ENCODE results near the gene SLCO6A1.
A peak's percentile ranks its signal among the peaks of the same experiment; 100 is the strongest.

SLCO6A1 gene

DNA sequence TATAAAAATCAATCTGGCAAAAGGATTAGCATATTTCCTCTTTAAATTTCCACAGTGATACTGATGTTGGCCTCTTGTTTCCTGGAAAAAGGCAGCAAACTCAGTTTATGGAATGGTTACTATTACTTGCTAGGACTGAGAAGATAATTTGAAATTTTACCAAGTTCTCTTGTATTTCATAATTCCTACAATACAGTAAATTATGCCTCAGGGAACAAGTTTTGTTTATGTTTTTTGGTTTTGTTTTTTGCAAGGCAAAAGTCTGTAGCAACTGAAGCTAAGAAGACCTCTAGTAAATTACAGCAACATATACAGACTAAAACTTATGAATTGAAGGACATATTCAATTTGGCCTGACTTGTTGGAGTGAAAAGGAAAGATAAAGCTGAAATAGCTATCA lies 30.2 kb upstream of the SLCO6A1 start:
- TF ChIP-seq ZBTB7A (IDR thresholded peaks at IDR 0.05; ENCODE audit: low read depth) (no peak), TCF12 (IDR thresholded peaks at IDR 0.05; ENCODE audit: low read depth) (no peak), EGR1 (IDR thresholded peaks at IDR 0.05) (no peak), CREB1 (IDR thresholded peaks at IDR 0.05; ENCODE audit: low read depth) (no peak)

DNA sequence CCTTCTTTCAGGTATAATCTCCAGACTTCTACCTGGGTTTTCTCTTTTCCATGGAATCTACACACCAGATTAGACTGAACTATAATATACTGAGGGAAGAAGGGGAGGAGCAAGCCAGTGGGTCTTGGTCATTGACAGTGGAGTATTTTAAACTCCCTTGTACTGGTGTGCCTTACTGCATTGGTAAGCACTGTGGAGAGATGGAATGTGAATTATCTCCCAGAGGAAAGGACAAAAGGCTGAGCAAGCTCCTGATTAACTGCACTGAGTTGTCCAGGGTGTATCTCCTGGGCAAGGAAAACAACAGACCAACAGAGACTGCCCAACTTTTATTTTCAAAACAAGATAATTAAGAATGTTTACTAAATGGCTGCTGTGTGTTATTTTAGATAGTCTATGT lies 29.8 kb upstream of the SLCO6A1 start:
- TF ChIP-seq ZBTB7A (IDR thresholded peaks at IDR 0.05; ENCODE audit: low read depth) (no peak), CEBPB (IDR thresholded peaks at IDR 0.05) (no peak), YY1 (IDR thresholded peaks at IDR 0.05; ENCODE audit: low read depth) (no peak), EP300 (IDR thresholded peaks at IDR 0.05; ENCODE audit: borderline replicate concordance) (no peak)
- TF ChIP-seq, protein P1, sequence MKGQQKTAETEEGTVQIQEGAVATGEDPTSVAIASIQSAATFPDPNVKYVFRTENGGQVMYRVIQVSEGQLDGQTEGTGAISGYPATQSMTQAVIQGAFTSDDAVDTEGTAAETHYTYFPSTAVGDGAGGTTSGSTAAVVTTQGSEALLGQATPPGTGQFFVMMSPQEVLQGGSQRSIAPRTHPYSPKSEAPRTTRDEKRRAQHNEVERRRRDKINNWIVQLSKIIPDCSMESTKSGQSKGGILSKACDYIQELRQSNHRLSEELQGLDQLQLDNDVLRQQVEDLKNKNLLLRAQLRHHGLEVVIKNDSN (IDR thresholded peaks at IDR 0.05): no peak

DNA sequence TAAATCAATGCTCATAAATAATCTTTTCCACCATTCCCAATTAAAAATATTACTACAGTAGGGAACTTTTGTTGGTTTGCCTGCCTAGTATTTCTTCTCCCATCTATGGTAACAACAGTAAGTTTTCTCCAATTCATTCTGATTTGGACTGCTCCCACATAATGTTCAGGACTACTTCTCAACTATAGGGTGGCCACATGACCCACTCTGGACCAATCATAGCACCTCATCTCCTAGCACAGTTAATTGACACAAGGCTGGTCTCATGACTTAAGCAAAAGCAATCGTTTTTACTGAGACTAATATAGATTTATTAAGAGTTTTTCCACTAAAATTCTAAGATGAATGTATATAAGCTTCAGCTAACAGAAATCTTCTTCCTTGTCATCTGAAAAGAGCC lies 28.7 kb upstream of the SLCO6A1 start:
- TF ChIP-seq, protein P1 (IDR thresholded peaks at IDR 0.05): peak; percentile 77
- TF ChIP-seq RAD21 (IDR thresholded peaks at IDR 0.05; ENCODE audit: low read depth): no peak
- no peak for TF ChIP-seq NFIC (IDR thresholded peaks at IDR 0.05)
- TF ChIP-seq TAF1 (IDR thresholded peaks at IDR 0.05; ENCODE audit: low read depth): no peak
- no peak for TF ChIP-seq EP300 (IDR thresholded peaks at IDR 0.05; ENCODE audit: borderline replicate concordance)

DNA sequence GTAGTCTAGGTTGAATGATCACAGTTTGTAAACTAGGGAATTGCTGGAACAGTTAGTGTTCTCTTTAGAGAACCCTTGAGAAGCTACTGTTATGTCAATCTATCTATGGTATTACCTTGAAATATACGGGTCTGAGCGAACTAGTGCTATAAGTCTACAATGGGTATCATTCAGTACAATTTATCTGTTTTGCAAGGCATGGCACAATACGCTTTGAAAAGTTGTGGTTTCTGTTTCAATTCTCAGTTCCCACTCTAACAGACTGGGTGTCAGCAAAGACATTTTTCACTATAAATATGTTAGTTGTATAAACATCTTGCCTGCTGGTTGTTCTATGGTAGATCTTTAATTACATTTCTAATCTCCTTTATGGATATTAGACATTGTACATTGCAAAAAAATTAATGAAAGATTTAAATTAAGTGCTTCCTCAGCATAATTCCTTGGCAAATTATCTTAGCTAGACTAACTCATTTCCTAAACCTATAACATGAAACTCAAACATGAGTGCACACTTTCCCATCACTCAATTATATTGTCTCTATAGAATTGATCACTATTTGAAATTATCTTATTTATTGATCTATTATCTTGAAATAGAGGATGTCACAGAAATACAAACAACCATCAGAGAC lies 24.9 kb upstream of the SLCO6A1 start:
- no peak for TF ChIP-seq ZBTB7A (IDR thresholded peaks at IDR 0.05; ENCODE audit: low read depth)
- TF ChIP-seq, protein P2, sequence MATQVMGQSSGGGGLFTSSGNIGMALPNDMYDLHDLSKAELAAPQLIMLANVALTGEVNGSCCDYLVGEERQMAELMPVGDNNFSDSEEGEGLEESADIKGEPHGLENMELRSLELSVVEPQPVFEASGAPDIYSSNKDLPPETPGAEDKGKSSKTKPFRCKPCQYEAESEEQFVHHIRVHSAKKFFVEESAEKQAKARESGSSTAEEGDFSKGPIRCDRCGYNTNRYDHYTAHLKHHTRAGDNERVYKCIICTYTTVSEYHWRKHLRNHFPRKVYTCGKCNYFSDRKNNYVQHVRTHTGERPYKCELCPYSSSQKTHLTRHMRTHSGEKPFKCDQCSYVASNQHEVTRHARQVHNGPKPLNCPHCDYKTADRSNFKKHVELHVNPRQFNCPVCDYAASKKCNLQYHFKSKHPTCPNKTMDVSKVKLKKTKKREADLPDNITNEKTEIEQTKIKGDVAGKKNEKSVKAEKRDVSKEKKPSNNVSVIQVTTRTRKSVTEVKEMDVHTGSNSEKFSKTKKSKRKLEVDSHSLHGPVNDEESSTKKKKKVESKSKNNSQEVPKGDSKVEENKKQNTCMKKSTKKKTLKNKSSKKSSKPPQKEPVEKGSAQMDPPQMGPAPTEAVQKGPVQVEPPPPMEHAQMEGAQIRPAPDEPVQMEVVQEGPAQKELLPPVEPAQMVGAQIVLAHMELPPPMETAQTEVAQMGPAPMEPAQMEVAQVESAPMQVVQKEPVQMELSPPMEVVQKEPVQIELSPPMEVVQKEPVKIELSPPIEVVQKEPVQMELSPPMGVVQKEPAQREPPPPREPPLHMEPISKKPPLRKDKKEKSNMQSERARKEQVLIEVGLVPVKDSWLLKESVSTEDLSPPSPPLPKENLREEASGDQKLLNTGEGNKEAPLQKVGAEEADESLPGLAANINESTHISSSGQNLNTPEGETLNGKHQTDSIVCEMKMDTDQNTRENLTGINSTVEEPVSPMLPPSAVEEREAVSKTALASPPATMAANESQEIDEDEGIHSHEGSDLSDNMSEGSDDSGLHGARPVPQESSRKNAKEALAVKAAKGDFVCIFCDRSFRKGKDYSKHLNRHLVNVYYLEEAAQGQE (IDR thresholded peaks at IDR 0.05; ENCODE audit: low read depth): no peak
- no peak for TF ChIP-seq CREB1 (IDR thresholded peaks at IDR 0.05; ENCODE audit: low read depth)
- TF ChIP-seq FOXM1 (IDR thresholded peaks at IDR 0.05; ENCODE audit: borderline replicate concordance, low read depth): no peak
- no peak for TF ChIP-seq TCF12 (IDR thresholded peaks at IDR 0.05; ENCODE audit: low read depth)
- no peak for TF ChIP-seq YY1 (IDR thresholded peaks at IDR 0.05; ENCODE audit: low read depth)
- TF ChIP-seq EP300 (IDR thresholded peaks at IDR 0.05; ENCODE audit: borderline replicate concordance): no peak
- TF ChIP-seq EGR1 (IDR thresholded peaks at IDR 0.05): no peak
- no peak for TF ChIP-seq CEBPB (IDR thresholded peaks at IDR 0.05)
- TF ChIP-seq TEAD4 (IDR thresholded peaks at IDR 0.05): no peak
- no peak for TF ChIP-seq NFIC (IDR thresholded peaks at IDR 0.05)
- TF ChIP-seq, protein P1 (IDR thresholded peaks at IDR 0.05): no peak
- TF ChIP-seq RAD21 (IDR thresholded peaks at IDR 0.05; ENCODE audit: low read depth): no peak
- TF ChIP-seq, protein P3, sequence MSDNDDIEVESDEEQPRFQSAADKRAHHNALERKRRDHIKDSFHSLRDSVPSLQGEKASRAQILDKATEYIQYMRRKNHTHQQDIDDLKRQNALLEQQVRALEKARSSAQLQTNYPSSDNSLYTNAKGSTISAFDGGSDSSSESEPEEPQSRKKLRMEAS (IDR thresholded peaks at IDR 0.05): no peak
- TF ChIP-seq TAF1 (IDR thresholded peaks at IDR 0.05; ENCODE audit: low read depth): no peak

DNA sequence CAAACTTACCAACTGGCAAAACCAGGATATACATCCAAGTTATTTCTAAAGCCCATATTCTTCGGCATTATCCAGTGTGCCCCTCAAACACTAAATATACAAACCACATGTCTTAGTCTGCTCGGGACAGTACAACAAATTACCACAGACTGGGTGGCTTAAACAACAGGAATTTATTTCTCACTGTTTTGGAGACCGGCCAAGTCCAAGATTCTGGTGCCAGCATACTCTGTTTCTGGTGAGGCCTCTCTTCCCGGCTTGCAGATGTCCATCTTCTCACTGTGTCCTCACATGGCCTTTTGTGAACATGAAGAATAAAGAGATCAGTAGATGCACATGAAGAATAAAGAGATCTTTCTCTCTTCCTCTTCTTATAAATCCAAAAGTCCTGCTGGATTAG lies 12.9 kb upstream of the SLCO6A1 start:
- TF ChIP-seq, protein P2 (IDR thresholded peaks at IDR 0.05; ENCODE audit: low read depth): no peak
- no peak for TF ChIP-seq CREB1 (IDR thresholded peaks at IDR 0.05; ENCODE audit: low read depth)
- TF ChIP-seq, protein P3 (IDR thresholded peaks at IDR 0.05): no peak
- TF ChIP-seq TCF12 (IDR thresholded peaks at IDR 0.05; ENCODE audit: low read depth): no peak
- TF ChIP-seq EP300 (IDR thresholded peaks at IDR 0.05; ENCODE audit: borderline replicate concordance): no peak
- no peak for TF ChIP-seq CEBPB (IDR thresholded peaks at IDR 0.05)
- TF ChIP-seq ZBTB7A (IDR thresholded peaks at IDR 0.05; ENCODE audit: low read depth): no peak
- TF ChIP-seq FOXM1 (IDR thresholded peaks at IDR 0.05; ENCODE audit: borderline replicate concordance, low read depth): no peak
- TF ChIP-seq, protein P1 (IDR thresholded peaks at IDR 0.05): no peak
- TF ChIP-seq TEAD4 (IDR thresholded peaks at IDR 0.05): no peak
- no peak for TF ChIP-seq EGR1 (IDR thresholded peaks at IDR 0.05)
- no peak for TF ChIP-seq TAF1 (IDR thresholded peaks at IDR 0.05; ENCODE audit: low read depth)
- no peak for TF ChIP-seq NFIC (IDR thresholded peaks at IDR 0.05)
- no peak for TF ChIP-seq RAD21 (IDR thresholded peaks at IDR 0.05; ENCODE audit: low read depth)
- TF ChIP-seq YY1 (IDR thresholded peaks at IDR 0.05; ENCODE audit: low read depth): no peak
